BJ (cell line): ENCODE results near the gene DNAH3. TPM values are rescaled to one million over a fixed set of nuclear protein-coding genes. Genes with fewer than 3 reads are reported as not detected.

Experiments
- CTCF ChIA-PET: fragments of 350-600 bp; formaldehyde crosslinking; extraction: SDS; loops from one replicate; lab custom pipeline; 2021; ENCODE audit warnings: antibody characterized with exemption, inconsistent platforms; lab: Yijun Ruan, JAX
- POLR2A ChIA-PET: fragments of 300-600 bp; sonication (Branson Sonifier 250); formaldehyde crosslinking; extraction: SDS; loops from one replicate; lab custom pipeline; 2021; ENCODE audit warnings: antibody characterized with exemption; lab: Charles Lee
- DNase-seq: peaks from one replicate; pipeline ENCODE4 v3.0.0-alpha.2; 2011; ENCODE audit warnings: low read depth
- H3K27me3 ChIP-seq: 2 replicates; pipeline ENCODE4 v1.6.0; 2011; ENCODE audit warnings: low read length; ENCODE audit not compliant: control insufficient read depth, insufficient read depth
- H3K36me3 ChIP-seq: 2 replicates; pipeline ENCODE4 v1.5.1; 2011; ENCODE audit warnings: low read length; ENCODE audit not compliant: control insufficient read depth, insufficient read depth
- H3K4me3 ChIP-seq: 2 replicates; pipeline ENCODE4 v1.5.1; 2011; ENCODE audit warnings: low read depth, mild to moderate bottlenecking, control low read depth, low read length
- CTCF ChIP-seq: IDR thresholded peaks from 2 replicates; pipeline ENCODE4 v1.5.1; 2011; ENCODE audit warnings: low read depth, mild to moderate bottlenecking, control low read depth, inconsistent platforms, low read length, moderate library complexity; ENCODE audit not compliant: insufficient read depth
- polyA plus RNA-seq: library from polyadenylated mRNA; depleted of rRNA; stranded (reverse); fragments of >200 nt; gene quantifications from 2 replicates; pipeline ENCODE4 v1.2.3, GENCODE V29; 2011

The DNAH3 gene
- polyA plus RNA-seq, 1 experiment = not detected

- Histone ChIP-seq H3K4me3 (no peak overlapping the region), H3K36me3 (peaks cover 5% of the 10 kb centered on the region; the same call in 1 of the 2 replicates), H3K27me3 (no peaks in the 10 kb centered on the region)
- CTCF ChIA-PET = interaction anchor here (1.2 to 3.0 kb wide), 2 partner anchors 27 to 138 kb away, joined by 7 to 14 read pairs; no protein-coding TSS in a partner anchor
- no peak for TF ChIP-seq CTCF
- POLR2A ChIA-PET = no interaction called here
- DNase-seq = peak; percentile 31
Measured at GRCh38 chr16:21162661-21163151, 12.1 kb upstream of the DNAH3 start.

GRCh38 chr16:21161211-21161610, 10.6 kb upstream of the DNAH3 start:
- DNase-seq = no peak
- TF ChIP-seq CTCF = no peak
- peaks cover 5% of the 10 kb centered on the region; the same call in 1 of the 2 replicates for H3K36me3 ChIP-seq
- no peaks in the 10 kb centered on the region for H3K27me3 ChIP-seq
- H3K4me3 ChIP-seq = no peak overlapping the region
- ChIA-PET CTCF (interaction anchor here (1.6 to 3.7 kb wide), 3 partner anchors 8 to 140 kb away, joined by 4 to 22 read pairs (median 14); no protein-coding TSS in a partner anchor), POLR2A (no interaction called here)

DNA sequence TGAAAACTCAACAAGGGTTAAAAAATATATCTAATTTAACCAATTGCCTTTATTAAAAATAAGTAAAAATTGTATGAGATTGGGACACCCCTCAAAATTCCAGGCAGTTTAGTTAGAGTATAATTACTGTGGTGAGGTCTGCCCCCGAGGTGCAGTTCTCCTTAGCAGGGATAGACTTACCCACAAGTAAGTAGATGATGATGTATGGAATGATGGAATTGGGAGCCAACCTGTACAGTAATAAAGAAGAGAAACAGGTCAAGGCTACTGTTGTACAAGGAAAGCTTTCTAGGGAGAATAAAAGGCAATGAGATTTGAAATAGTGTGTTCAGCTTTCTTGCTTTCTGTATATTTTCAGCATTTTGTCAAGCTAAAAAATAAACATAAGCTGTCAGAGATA, 9.6 kb upstream of the DNAH3 start:
- TF ChIP-seq CTCF = no peak
- ChIA-PET POLR2A (no interaction called here), CTCF (interaction anchor here (1.6 to 4.0 kb wide), 4 partner anchors 9 to 141 kb away, joined by 4 to 25 read pairs (median 18); no protein-coding TSS in a partner anchor)
- Histone ChIP-seq H3K36me3 (peaks cover 3% of the 10 kb centered on the region; the same call in 1 of the 2 replicates), H3K4me3 (no peak overlapping the region), H3K27me3 (no peaks in the 10 kb centered on the region)
- no peak for DNase-seq

DNA sequence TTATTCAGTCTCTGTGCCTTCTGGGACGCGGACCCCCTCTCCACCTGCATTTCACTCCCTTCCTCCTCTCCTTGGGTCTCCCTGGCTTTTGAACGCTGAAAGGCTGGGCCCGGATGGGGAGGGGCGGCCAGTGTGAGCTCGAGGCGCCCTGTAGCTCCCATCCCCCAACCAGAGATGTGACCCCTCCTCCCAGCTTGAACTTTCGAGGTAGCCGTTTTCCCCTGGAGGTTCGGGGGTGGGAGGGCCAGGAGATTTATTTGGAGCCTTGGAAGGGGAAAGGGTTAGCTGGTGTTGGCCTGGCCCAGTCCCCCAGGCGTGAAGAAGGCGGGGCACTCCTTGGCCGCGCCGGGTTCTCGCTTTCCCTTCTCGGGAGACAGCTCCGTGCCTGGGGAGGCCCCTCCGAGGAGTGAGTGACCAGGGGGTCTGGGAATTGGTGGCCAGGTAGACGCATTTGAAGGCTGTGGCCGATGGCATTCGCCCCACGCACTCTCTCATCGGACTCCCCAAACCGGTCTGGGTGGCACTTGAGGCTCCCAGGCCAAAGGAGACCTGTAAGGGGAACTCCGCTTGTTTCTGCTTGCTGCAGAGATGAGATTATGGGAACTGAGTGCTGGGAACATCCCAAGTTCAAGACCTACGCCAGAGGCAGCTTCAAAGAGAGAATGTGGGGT, 8.8 kb upstream of the DNAH3 start:
- POLR2A ChIA-PET = no interaction called here
- H3K4me3 ChIP-seq = peak overlapping the region; percentile 89
- TF ChIP-seq CTCF = no peak
- H3K36me3 ChIP-seq = peaks cover 2% of the 10 kb centered on the region; the same call in 1 of the 2 replicates
- DNase-seq = no peak
- CTCF ChIA-PET = interaction anchor here (1.2 to 4.0 kb wide), 5 partner anchors 21 to 307 kb away, joined by 4 to 25 read pairs (median 5); no protein-coding TSS in a partner anchor
- no peaks in the 10 kb centered on the region for H3K27me3 ChIP-seq
